Loucy (cell line): ENCODE measurements around the gene EXOSC10.

Experiments used
- H2AFZ ChIP-seq: fragments of 200-600 bp; sonication (generic); 2 replicates; pipeline ENCODE4 v1.6.0; 2016; ENCODE audit warnings: antibody characterized with exemption, mild to moderate bottlenecking, low read length, moderate library complexity
- H3F3A ChIP-seq: fragments of 200-600 bp; 2 replicates; pipeline ENCODE4 v1.6.0; 2016; ENCODE audit warnings: antibody characterized with exemption, low read depth, mild to moderate bottlenecking
- H3K27me3 ChIP-seq: fragments of 200-600 bp; sonication (generic); 2 replicates; pipeline ENCODE4 v1.6.1; 2014; ENCODE audit warnings: low read length, mild to moderate bottlenecking; ENCODE audit not compliant: insufficient read depth, poor library complexity, severe bottlenecking
- H3K36me3 ChIP-seq: fragments of 200-600 bp; sonication (generic); 2 replicates; pipeline ENCODE4 v1.6.1; 2016; ENCODE audit warnings: low read length; ENCODE audit not compliant: insufficient read depth
- H3K4me1 ChIP-seq: fragments of 200-600 bp; sonication (generic); 2 replicates; pipeline ENCODE4 v1.5.1; 2014; ENCODE audit warnings: low read length, mild to moderate bottlenecking; ENCODE audit not compliant: insufficient read depth, poor library complexity, severe bottlenecking
- H3K4me2 ChIP-seq: fragments of 200-600 bp; sonication (generic); 2 replicates; pipeline ENCODE4 v1.6.0; 2014; ENCODE audit warnings: antibody characterized with exemption, low read length, low read depth, mild to moderate bottlenecking; ENCODE audit not compliant: poor library complexity, severe bottlenecking
- H3K4me3 ChIP-seq: fragments of 200-600 bp; sonication (generic); 2 replicates; pipeline ENCODE4 v1.5.1; 2014; ENCODE audit warnings: low read length, mild to moderate bottlenecking, mixed read lengths; ENCODE audit not compliant: poor library complexity, severe bottlenecking
- H3K79me2 ChIP-seq: fragments of 200-600 bp; sonication (generic); 2 replicates; pipeline ENCODE4 v1.6.1; 2014; ENCODE audit warnings: low read length; ENCODE audit not compliant: insufficient read depth
- H3K9ac ChIP-seq: fragments of 200-600 bp; sonication (generic); 2 replicates; pipeline ENCODE4 v1.6.0; 2014; ENCODE audit warnings: mild to moderate bottlenecking, low read depth, low read length, moderate library complexity; ENCODE audit not compliant: poor library complexity, severe bottlenecking
- H3K9me2 ChIP-seq: fragments of 200-600 bp; sonication (generic); replicated peaks from 2 replicates; pipeline ENCODE4 v1.6.1; 2016; ENCODE audit warnings: low read depth, low read length, mixed read lengths
- H3K9me3 ChIP-seq: fragments of 200-600 bp; sonication (generic); 2 replicates; pipeline ENCODE4 v1.6.1; 2014; ENCODE audit warnings: mild to moderate bottlenecking, antibody characterized with exemption, low read length, low read depth; ENCODE audit not compliant: insufficient read depth
- H4K20me1 ChIP-seq: fragments of 200-600 bp; sonication (generic); 2 replicates; pipeline ENCODE4 v1.6.0; 2014; ENCODE audit warnings: antibody characterized with exemption, low read length, mild to moderate bottlenecking; ENCODE audit not compliant: insufficient read depth, poor library complexity, severe bottlenecking
- CTCF ChIP-seq: fragments of 200-600 bp; sonication (generic); conservative IDR thresholded peaks from 2 replicates; pipeline ENCODE4 v1.5.1; 2014; ENCODE audit warnings: mild to moderate bottlenecking, antibody characterized with exemption, low read length
- EZH2phosphoT487 ChIP-seq: fragments of 200-600 bp; IDR thresholded peaks from 2 replicates; pipeline ENCODE4 v1.6.1; 2018; ENCODE audit warnings: antibody characterized with exemption, mild to moderate bottlenecking, moderate library complexity, borderline replicate concordance

Gene EXOSC10

GRCh38 chr1:11131816-11132215 lies 32.1 kb upstream of the EXOSC10 start:
- no peak overlapping the region for H3K4me3 ChIP-seq
- H3K4me1 ChIP-seq: no peaks in the 10 kb centered on the region
- no peak overlapping the region for H2AFZ ChIP-seq
- H3K4me2 ChIP-seq: no peak overlapping the region
- TF ChIP-seq EZH2phosphoT487: no peak
- no peak for TF ChIP-seq CTCF
- H3K9ac ChIP-seq: no peak overlapping the region
- no peaks in the 10 kb centered on the region for H3K79me2 ChIP-seq
- H3K9me3 ChIP-seq: no peaks in the 10 kb centered on the region
- H3K9me2 ChIP-seq: no peaks in the 10 kb centered on the region
- no peaks in the 10 kb centered on the region for H4K20me1 ChIP-seq
- peaks cover 80% of the 10 kb centered on the region; the same call in 1 of the 2 replicates for H3K36me3 ChIP-seq
- H3K27me3 ChIP-seq: no peaks in the 10 kb centered on the region
- no peaks in the 10 kb centered on the region for H3F3A ChIP-seq

DNA sequence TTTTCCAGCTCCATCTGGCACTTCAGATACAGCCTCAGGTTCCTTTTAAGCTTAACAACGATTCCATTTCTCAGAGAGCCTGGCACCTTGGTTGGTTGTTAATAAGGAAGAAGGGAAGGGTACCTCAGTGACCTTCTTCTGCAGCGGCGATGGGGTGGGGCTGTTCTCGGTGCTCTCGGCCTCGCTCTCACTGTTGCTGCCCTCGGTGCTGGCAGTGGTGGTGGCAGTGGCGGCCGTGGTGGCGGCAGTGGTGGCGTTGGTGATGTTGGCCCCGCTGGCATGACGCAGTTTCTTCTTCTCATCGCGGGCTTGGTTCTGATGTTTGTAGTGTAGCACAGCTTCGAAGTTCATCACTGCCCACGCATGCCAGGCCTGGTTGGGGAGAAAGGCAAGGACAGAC lies 30.7 kb upstream of the EXOSC10 start:
- no peaks in the 10 kb centered on the region for H3K9me3 ChIP-seq
- no peak for TF ChIP-seq EZH2phosphoT487
- no peak for TF ChIP-seq CTCF
- no peak overlapping the region for H2AFZ ChIP-seq
- no peaks in the 10 kb centered on the region for H3K79me2 ChIP-seq
- H3K4me2 ChIP-seq: no peak overlapping the region
- no peak overlapping the region for H3K4me3 ChIP-seq
- peaks cover 86% of the 10 kb centered on the region; the same call in 1 of the 2 replicates for H3K36me3 ChIP-seq
- H3K27me3 ChIP-seq: no peaks in the 10 kb centered on the region
- no peak overlapping the region for H3K9ac ChIP-seq
- no peaks in the 10 kb centered on the region for H4K20me1 ChIP-seq
- H3K4me1 ChIP-seq: no peaks in the 10 kb centered on the region
- no peaks in the 10 kb centered on the region for H3F3A ChIP-seq
- H3K9me2 ChIP-seq: no peaks in the 10 kb centered on the region

- Histone ChIP-seq H3K4me1 (no peaks in the 10 kb centered on the region), H3K4me3 (no peak overlapping the region), H3K79me2 (no peaks in the 10 kb centered on the region), H3K27me3 (no peaks in the 10 kb centered on the region), H3K9me2 (no peaks in the 10 kb centered on the region), H3K36me3 (peaks cover 90% of the 10 kb centered on the region; the same call in 1 of the 2 replicates), H3K4me2 (no peak overlapping the region), H4K20me1 (no peaks in the 10 kb centered on the region), H3F3A (no peaks in the 10 kb centered on the region), H3K9ac (no peak overlapping the region), H3K9me3 (no peaks in the 10 kb centered on the region), H2AFZ (no peak overlapping the region)
- TF ChIP-seq CTCF (no peak), EZH2phosphoT487 (no peak)
Observed at GRCh38 chr1:11129649-11130390, 30.2 kb upstream of the EXOSC10 start.
